Fibroblast of skin of right quadriceps (primary cell): ENCODE data around the gene DMAC2L.
"Not testable (repeated sequence)": the region's sequence is repeated elsewhere in the genome, so short reads cannot be mapped to it uniquely, and the experiment has no call there.

Experiments used
- DNase-seq: peaks from one replicate; pipeline ENCODE4 v3.0.0-alpha.2; 2013

DMAC2L gene

GRCh38 chr14:50311972-50312733 is at the start of gene DMAC2L, which contains the start of gene L2HGDH:
Gene DMAC2L, plus strand, starts transcription at chr14:50312324. Its CDS starts 9,164 bp downstream, at chr14:50321488.
Gene L2HGDH, minus strand, starts transcription at chr14:50312229. Its CDS starts 79 bp downstream, at chr14:50312150.
- peak; percentile 93 for DNase-seq

GRCh38 chr14:50262865-50263264 is 49.3 kb upstream of the DMAC2L start:
- DNase-seq: no peak

GRCh38 chr14:50263321-50263720 is 48.8 kb upstream of the DMAC2L start:
- DNase-seq: no peak

GRCh38 chr14:50265029-50265428 is 47.1 kb upstream of the DMAC2L start:
- no peak for DNase-seq

GRCh38 chr14:50270932-50271331 is 41.2 kb upstream of the DMAC2L start:
- DNase-seq: no peak

GRCh38 chr14:50272498-50272897 is 39.6 kb upstream of the DMAC2L start:
- no peak for DNase-seq

- DNase-seq: no peak
Observed at GRCh38 chr14:50285861-50286260, 26.3 kb upstream of the DMAC2L start.

- no peak for DNase-seq
Observed at GRCh38 chr14:50288146-50288545, 24.0 kb upstream of the DMAC2L start.

- no peak for DNase-seq
Observed at GRCh38 chr14:50290306-50290705, 21.8 kb upstream of the DMAC2L start.

- DNase-seq: no peak
Observed at GRCh38 chr14:50299585-50299984, 12.5 kb upstream of the DMAC2L start.

- DNase-seq: no peak
Observed at GRCh38 chr14:50301914-50302313, 10.2 kb upstream of the DMAC2L start.

GRCh38 chr14:50303744-50304471 is 8.2 kb upstream of the DMAC2L start:
- DNase-seq: no peak

- DNase-seq: no peak
Observed at GRCh38 chr14:50308363-50308915, 3.7 kb upstream of the DMAC2L start.

- DNase-seq: no peak
Observed at GRCh38 chr14:50310445-50310844, 1.7 kb upstream of the DMAC2L start.

GRCh38 chr14:50311337-50311971 is 670 bp upstream of the DMAC2L start:
- DNase-seq: no peak

GRCh38 chr14:50312734-50313054 is 570 bp downstream of the DMAC2L start:
- DNase-seq: no peak

GRCh38 chr14:50314098-50314497 is 2.0 kb downstream of the DMAC2L start:
- DNase-seq: not testable (repeated sequence)

- DNase-seq: peak; percentile 46
Observed at GRCh38 chr14:50318031-50318626, 6.0 kb downstream of the DMAC2L start.

- DNase-seq: peak; percentile 40
Observed at GRCh38 chr14:50319293-50319692, 7.2 kb downstream of the DMAC2L start.

- DNase-seq: no peak
Observed at GRCh38 chr14:50319721-50320120, 7.6 kb downstream of the DMAC2L start.

- DNase-seq: peak; percentile 48
Observed at GRCh38 chr14:50320283-50320682, 8.2 kb downstream of the DMAC2L start.

- DNase-seq: peak; percentile 92
Observed at GRCh38 chr14:50321009-50321660, 9.0 kb downstream of the DMAC2L start.

- no peak for DNase-seq
Observed at GRCh38 chr14:50331596-50331995, 19.5 kb downstream of the DMAC2L start.
